ENCODE results near the gene ARR3.

ARR3 gene

GRCh38 chrX:70268034-70268433 is at the start of gene ARR3:
TSS of gene ARR3 (plus strand) at chrX:70268334. CDS start at chrX:70269386, 1,052 bp downstream.
- TF ChIP-seq, protein P1, sequence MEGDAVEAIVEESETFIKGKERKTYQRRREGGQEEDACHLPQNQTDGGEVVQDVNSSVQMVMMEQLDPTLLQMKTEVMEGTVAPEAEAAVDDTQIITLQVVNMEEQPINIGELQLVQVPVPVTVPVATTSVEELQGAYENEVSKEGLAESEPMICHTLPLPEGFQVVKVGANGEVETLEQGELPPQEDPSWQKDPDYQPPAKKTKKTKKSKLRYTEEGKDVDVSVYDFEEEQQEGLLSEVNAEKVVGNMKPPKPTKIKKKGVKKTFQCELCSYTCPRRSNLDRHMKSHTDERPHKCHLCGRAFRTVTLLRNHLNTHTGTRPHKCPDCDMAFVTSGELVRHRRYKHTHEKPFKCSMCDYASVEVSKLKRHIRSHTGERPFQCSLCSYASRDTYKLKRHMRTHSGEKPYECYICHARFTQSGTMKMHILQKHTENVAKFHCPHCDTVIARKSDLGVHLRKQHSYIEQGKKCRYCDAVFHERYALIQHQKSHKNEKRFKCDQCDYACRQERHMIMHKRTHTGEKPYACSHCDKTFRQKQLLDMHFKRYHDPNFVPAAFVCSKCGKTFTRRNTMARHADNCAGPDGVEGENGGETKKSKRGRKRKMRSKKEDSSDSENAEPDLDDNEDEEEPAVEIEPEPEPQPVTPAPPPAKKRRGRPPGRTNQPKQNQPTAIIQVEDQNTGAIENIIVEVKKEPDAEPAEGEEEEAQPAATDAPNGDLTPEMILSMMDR (conservative IDR thresholded peaks at IDR 0.05; ENCODE audit: control insufficient read depth, insufficient read depth, low read depth, low read length) = no peak
- DNase-seq (ENCODE audit: low read depth) = no peak
- no peak within 1 kb of the TSS for H3K4me3 ChIP-seq (ENCODE audit: control insufficient read depth, low read depth, low read length)

GRCh38 chrX:70219938-70220764 is 48.0 kb upstream of the ARR3 start:
- no peak overlapping the region for H3K4me3 ChIP-seq (ENCODE audit: control insufficient read depth, low read depth, low read length)
- DNase-seq (ENCODE audit: low read depth) = peak; percentile 79
- TF ChIP-seq, protein P1 (conservative IDR thresholded peaks at IDR 0.05; ENCODE audit: control insufficient read depth, insufficient read depth, low read depth, low read length) = no peak

- TF ChIP-seq, protein P1 (conservative IDR thresholded peaks at IDR 0.05; ENCODE audit: control insufficient read depth, insufficient read depth, low read depth, low read length) = no peak
- DNase-seq (ENCODE audit: low read depth) = no peak
- no peak overlapping the region for H3K4me3 ChIP-seq (ENCODE audit: control insufficient read depth, low read depth, low read length)
Observed at GRCh38 chrX:70226048-70226447, 42.1 kb upstream of the ARR3 start.

DNA sequence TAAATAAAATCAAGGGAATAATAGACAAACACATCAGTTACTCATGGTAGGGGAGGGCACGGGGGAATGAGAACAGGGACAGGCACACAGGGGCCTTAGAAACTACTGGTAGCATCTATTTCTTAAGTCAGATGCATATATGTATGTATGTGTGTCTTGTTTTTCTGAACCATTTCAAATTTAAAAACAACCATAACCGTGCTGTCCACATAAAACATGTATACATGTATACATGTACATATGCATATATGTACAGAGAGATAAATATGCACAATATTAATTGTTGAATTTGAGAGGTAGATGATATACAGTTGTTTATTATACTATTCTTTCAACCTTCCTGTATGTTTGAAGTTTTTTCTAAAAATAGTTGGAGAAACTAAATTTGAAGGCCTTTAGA is 41.4 kb upstream of the ARR3 start:
- DNase-seq (ENCODE audit: low read depth) = no peak
- TF ChIP-seq, protein P1 (conservative IDR thresholded peaks at IDR 0.05; ENCODE audit: control insufficient read depth, insufficient read depth, low read depth, low read length) = no peak
- no peak overlapping the region for H3K4me3 ChIP-seq (ENCODE audit: control insufficient read depth, low read depth, low read length)

DNA sequence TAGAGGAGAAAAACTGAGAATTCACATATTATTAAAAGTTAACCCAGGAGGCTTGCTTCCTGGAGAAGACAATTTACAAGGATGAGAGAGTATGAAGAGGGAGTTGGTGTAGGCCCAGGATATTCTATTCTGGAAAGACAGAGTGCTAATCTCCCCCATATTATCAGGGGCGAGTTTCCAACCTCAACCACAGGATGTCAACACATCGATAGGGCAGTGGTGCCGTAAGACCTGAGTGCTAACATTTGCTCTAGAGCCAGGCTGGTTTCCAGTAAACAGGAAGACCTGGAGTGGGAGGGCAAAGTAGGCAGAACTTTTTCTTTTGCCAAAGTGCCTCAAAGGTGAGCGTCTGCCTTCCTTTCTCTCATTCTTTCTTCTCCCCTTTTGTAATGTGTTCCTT is 36.5 kb upstream of the ARR3 start:
- DNase-seq (ENCODE audit: low read depth) = no peak
- TF ChIP-seq, protein P1 (conservative IDR thresholded peaks at IDR 0.05; ENCODE audit: control insufficient read depth, insufficient read depth, low read depth, low read length) = no peak
- H3K4me3 ChIP-seq (ENCODE audit: control insufficient read depth, low read depth, low read length) = no peak overlapping the region

DNA sequence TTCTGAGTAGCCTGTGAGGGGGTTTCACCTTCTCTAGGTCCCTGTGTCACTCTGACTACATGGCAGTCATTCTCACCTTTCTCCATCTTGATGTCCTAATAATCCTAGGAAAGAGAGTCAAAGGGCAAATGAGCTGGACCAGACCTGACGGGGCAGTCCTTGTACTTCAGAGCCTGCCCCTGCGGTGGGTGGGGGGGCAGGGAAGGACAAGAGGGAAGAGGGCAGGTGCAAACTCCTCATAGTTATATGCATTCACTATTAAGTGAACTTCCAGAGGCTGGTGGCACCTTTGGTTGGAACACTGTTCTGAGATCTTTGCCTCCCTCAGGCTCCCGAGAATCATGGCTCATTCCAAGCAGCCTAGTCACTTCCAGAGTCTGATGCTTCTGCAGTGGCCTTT is 33.8 kb upstream of the ARR3 start, which contains the start of gene AWAT1:
Gene AWAT1 (plus strand): TSS at position 301 of the 400 bp plus-strand sequence. CDS start 41 bp downstream, at position 342.
- DNase-seq (ENCODE audit: low read depth) = no peak
- TF ChIP-seq, protein P1 (conservative IDR thresholded peaks at IDR 0.05; ENCODE audit: control insufficient read depth, insufficient read depth, low read depth, low read length) = no peak
- no peak within 1 kb of the TSS for H3K4me3 ChIP-seq (ENCODE audit: control insufficient read depth, low read depth, low read length)

All from fibroblast of mammary gland (primary cell).